Panc1 (cell line): Measurements from ENCODE around the gene DDI2. TPM values are rescaled to one million over a fixed set of nuclear protein-coding genes. Genes with fewer than 3 reads are reported as not detected.

Source experiments
- ATAC-seq: fragments of 200-7000 bp; cut with Tn5 transposase; 2 replicates; pipeline ENCODE4 v1.9.1; 2020; ENCODE audit warnings: mild to moderate bottlenecking, moderate library complexity
- BruUV-seq: library from RNA; stranded (reverse); fragments of 400-500 nt; replicated peaks from 2 replicates; lab custom pipeline; 2021; lab: Mats Ljungman, UMichigan
- CTCF ChIA-PET: fragments of 300-600 bp; sonication (Branson Sonifier 250); formaldehyde crosslinking; loops from one replicate; lab custom pipeline; 2022; ENCODE audit warnings: antibody characterized with exemption; lab: Charles Lee
- POLR2A ChIA-PET: fragments of 300-600 bp; sonication (Branson Sonifier 250); formaldehyde crosslinking; loops from one replicate; lab custom pipeline; 2022; ENCODE audit warnings: antibody characterized with exemption; lab: Charles Lee
- DNase-seq: peaks from one replicate; pipeline ENCODE4 v3.0.0-alpha.2; 2010; ENCODE audit warnings: low read depth, low spot score
- H3K27ac ChIP-seq: 2 replicates; pipeline ENCODE4 v1.5.1; 2011; ENCODE audit warnings: mild to moderate bottlenecking, low read length, inconsistent platforms
- H3K27me3 ChIP-seq: fragments of 200-500 bp; sonication (Bioruptor generic); 2 replicates; pipeline ENCODE4 v1.6.0; 2014; ENCODE audit warnings: low read length, inconsistent platforms; ENCODE audit not compliant: control insufficient read depth, insufficient read depth
- H3K36me3 ChIP-seq: fragments of 200-500 bp; sonication (Bioruptor generic); 2 replicates; pipeline ENCODE4 v1.5.1; 2014; ENCODE audit warnings: inconsistent platforms, mild to moderate bottlenecking, low read length, moderate library complexity; ENCODE audit not compliant: control insufficient read depth, insufficient read depth
- H3K4me1 ChIP-seq: 2 replicates; pipeline ENCODE4 v1.5.1; 2011; ENCODE audit warnings: inconsistent platforms, mild to moderate bottlenecking, low read length, moderate library complexity; ENCODE audit not compliant: control insufficient read depth, insufficient read depth
- H3K4me3 ChIP-seq, 2 experiments: 2 replicates each; pipeline ENCODE4 v1.5.1; 2011 to 2012; ENCODE audit warnings: low read depth in 2 of 2, low read length in 2 of 2, mild to moderate bottlenecking in 2 of 2, inconsistent platforms in 1 of 2, moderate library complexity in 1 of 2
- H3K9me3 ChIP-seq: fragments of 200-500 bp; sonication (Bioruptor generic); 2 replicates; pipeline ENCODE4 v1.5.1; 2014; ENCODE audit warnings: low read depth, mild to moderate bottlenecking, inconsistent platforms, low read length, moderate library complexity; ENCODE audit not compliant: control insufficient read depth, insufficient read depth
- CTCF ChIP-seq: fragments of 450-650 bp; IDR thresholded peaks from 2 replicates; pipeline ENCODE4 v1.5.1; 2017; ENCODE audit warnings: mild to moderate bottlenecking
- POLR2AphosphoS5 ChIP-seq: IDR thresholded peaks from 2 replicates; pipeline ENCODE4 v1.6.1; 2012; ENCODE audit warnings: mild to moderate bottlenecking, low read depth, low read length, moderate library complexity
- SIN3A ChIP-seq: IDR thresholded peaks from 2 replicates; pipeline ENCODE4 v1.6.1; 2012; ENCODE audit warnings: low read depth, mild to moderate bottlenecking, low read length, moderate library complexity, borderline replicate concordance; ENCODE audit not compliant: insufficient read depth
- TCF7L2 ChIP-seq: IDR thresholded peaks from 2 replicates; pipeline ENCODE4 v1.6.1; 2011; ENCODE audit warnings: mild to moderate bottlenecking, low read depth, low read length, inconsistent platforms
- in situ Hi-C: cut with HindIII; loops from 2 replicates; pipeline ENCODE4 v1.10.0; 2016; ENCODE audit warnings: low sequenced_read_pairs, low pct_unique_long_range_greater_than_20kb
- intact Hi-C: fragments of 100-400 bp; cut with micrococcal nuclease; formaldehyde crosslinking; loops from one replicate; pipeline ENCODE4 v1.10.0; 2022; ENCODE audit not compliant: unreplicated experiment
- total RNA-seq: library from RNA; stranded (reverse); gene quantifications from one replicate; pipeline ENCODE4 v1.2.1, GENCODE V29; 2021; ENCODE audit not compliant: unreplicated experiment
- TF ChIP-seq, protein P1 (sequence below), 2 experiments: IDR thresholded peaks; 2 replicates each; pipeline ENCODE4 v1.6.1; 2011 to 2012; ENCODE audit warnings: low read depth in 2 of 2, control low read depth in 1 of 2, low read length in 1 of 2, mild to moderate bottlenecking in 1 of 2, moderate library complexity in 1 of 2; ENCODE audit not compliant: insufficient read depth in 1 of 2

Gene DDI2
- total RNA-seq, 1 experiment from 2014 or later, result 27.7 TPM

- no peaks in the 10 kb centered on the region for H3K27me3 ChIP-seq
- no TSS peak for BruUV-seq
- TF ChIP-seq SIN3A, result no peak
- no peaks in the 10 kb centered on the region for H3K4me1 ChIP-seq
- ChIA-PET CTCF (no interaction called here), POLR2A (no interaction called here)
- in situ Hi-C loops (no loop called here), intact Hi-C loops (no loop called here)
- no peaks in the 10 kb centered on the region for H3K36me3 ChIP-seq
- no peaks in the 10 kb centered on the region for H3K9me3 ChIP-seq
- H3K4me3 ChIP-seq, result no peak overlapping the region
- DNase-seq, result no peak
- no peak overlapping the region for H3K27ac ChIP-seq
- ATAC-seq, result no peak
These were observed 94.9 kb downstream of the DDI2 start for GRCh38 chr1:15712168-15712567.

DNA sequence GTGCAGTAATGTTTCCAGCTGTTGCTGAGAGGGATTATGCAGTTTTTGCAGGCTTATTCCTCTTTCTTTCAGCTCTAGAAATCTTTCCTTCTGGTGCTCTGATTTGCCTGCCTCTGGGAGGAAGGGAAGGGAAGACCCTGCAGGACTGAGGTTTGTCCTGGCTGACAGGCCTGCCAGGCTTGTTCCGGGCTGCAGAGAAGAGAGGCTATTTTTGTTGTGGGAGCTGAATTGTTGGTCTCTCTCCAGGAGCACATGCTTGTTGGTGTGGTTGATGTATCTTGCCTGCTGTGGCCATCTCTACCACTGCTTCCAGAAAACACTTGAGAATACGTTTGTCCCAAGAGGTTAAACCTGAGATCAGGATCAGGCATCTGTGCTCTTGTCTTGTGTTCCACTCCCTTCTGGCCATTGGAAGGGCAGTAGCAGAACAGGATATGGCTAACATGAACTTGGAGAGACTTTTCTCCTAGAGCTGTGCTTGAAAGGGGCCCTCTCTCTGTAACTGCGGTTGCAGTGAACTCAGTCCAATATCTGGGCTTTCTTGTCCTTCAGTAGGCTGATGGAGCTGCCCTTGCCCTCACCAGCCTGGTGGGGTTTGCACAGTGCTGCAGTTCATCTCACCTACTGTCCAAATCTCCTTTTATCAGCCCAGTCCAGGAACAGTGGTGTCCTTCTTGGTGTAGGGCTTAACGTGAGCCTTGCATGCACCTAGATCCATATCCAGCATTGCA, 97.3 kb downstream of the DDI2 start:
- POLR2A ChIA-PET, result no interaction called here
- intact Hi-C loops (no loop called here), in situ Hi-C loops (no loop called here)
- CTCF ChIA-PET, result interaction anchor here (0.6 kb wide), 1 partner anchor 633 kb away, joined by 8 read pairs; no protein-coding TSS in a partner anchor
- TF ChIP-seq POLR2AphosphoS5 (no peak), CTCF (no peak), SIN3A (no peak), TCF7L2 (no peak)
- TF ChIP-seq, protein P1, sequence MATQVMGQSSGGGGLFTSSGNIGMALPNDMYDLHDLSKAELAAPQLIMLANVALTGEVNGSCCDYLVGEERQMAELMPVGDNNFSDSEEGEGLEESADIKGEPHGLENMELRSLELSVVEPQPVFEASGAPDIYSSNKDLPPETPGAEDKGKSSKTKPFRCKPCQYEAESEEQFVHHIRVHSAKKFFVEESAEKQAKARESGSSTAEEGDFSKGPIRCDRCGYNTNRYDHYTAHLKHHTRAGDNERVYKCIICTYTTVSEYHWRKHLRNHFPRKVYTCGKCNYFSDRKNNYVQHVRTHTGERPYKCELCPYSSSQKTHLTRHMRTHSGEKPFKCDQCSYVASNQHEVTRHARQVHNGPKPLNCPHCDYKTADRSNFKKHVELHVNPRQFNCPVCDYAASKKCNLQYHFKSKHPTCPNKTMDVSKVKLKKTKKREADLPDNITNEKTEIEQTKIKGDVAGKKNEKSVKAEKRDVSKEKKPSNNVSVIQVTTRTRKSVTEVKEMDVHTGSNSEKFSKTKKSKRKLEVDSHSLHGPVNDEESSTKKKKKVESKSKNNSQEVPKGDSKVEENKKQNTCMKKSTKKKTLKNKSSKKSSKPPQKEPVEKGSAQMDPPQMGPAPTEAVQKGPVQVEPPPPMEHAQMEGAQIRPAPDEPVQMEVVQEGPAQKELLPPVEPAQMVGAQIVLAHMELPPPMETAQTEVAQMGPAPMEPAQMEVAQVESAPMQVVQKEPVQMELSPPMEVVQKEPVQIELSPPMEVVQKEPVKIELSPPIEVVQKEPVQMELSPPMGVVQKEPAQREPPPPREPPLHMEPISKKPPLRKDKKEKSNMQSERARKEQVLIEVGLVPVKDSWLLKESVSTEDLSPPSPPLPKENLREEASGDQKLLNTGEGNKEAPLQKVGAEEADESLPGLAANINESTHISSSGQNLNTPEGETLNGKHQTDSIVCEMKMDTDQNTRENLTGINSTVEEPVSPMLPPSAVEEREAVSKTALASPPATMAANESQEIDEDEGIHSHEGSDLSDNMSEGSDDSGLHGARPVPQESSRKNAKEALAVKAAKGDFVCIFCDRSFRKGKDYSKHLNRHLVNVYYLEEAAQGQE (IDR thresholded peaks at IDR 0.05; ENCODE audit: insufficient read depth in 1 of 2, low read depth in 2 of 2, low read length in 1 of 2), result no peak
- Histone ChIP-seq H3K27me3 (no peaks in the 10 kb centered on the region), H3K27ac (no peak overlapping the region), H3K4me3 (no peak overlapping the region), H3K4me1 (no peaks in the 10 kb centered on the region), H3K36me3 (no peaks in the 10 kb centered on the region; the same call in 1 of the 2 replicates), H3K9me3 (no peaks in the 10 kb centered on the region)
- DNase-seq, result no peak
- ATAC-seq, result no peak
- BruUV-seq, result no TSS peak
